ENCODE measurements around the gene HSD3B1.

Gene HSD3B1

GRCh38 chr1:119506941-119507340 lies at the start of gene HSD3B1:
Gene HSD3B1 (plus strand): TSS chr1:119507210. CDS start chr1:119507477, 267 bp downstream.
- DNase-seq (ENCODE audit: low spot score): no peak
- TF ChIP-seq CTCF (IDR thresholded peaks at IDR 0.05; ENCODE audit: extremely low read depth, missing control alignments): no peak

- TF ChIP-seq CTCF (IDR thresholded peaks at IDR 0.05; ENCODE audit: extremely low read depth, missing control alignments): no peak
- DNase-seq (ENCODE audit: low spot score): no peak
Observed at GRCh38 chr1:119462964-119463363, 44.0 kb upstream of the HSD3B1 start.

- DNase-seq (ENCODE audit: low spot score): no peak
- no peak for TF ChIP-seq CTCF (IDR thresholded peaks at IDR 0.05; ENCODE audit: extremely low read depth, missing control alignments)
Observed at GRCh38 chr1:119463569-119463968, 43.4 kb upstream of the HSD3B1 start.

- TF ChIP-seq CTCF (IDR thresholded peaks at IDR 0.05; ENCODE audit: extremely low read depth, missing control alignments): no peak
- DNase-seq (ENCODE audit: low spot score): no peak
Observed at GRCh38 chr1:119466445-119466844, 40.6 kb upstream of the HSD3B1 start.

GRCh38 chr1:119467219-119467618 lies 39.8 kb upstream of the HSD3B1 start:
- DNase-seq (ENCODE audit: low spot score): no peak

GRCh38 chr1:119467857-119468668 lies 38.9 kb upstream of the HSD3B1 start:
- TF ChIP-seq CTCF (IDR thresholded peaks at IDR 0.05; ENCODE audit: extremely low read depth, missing control alignments): no peak

More at GRCh38 chr1:119467219-119467618, 39.8 kb upstream of the HSD3B1 start:
- no peak for TF ChIP-seq CTCF (IDR thresholded peaks at IDR 0.05; ENCODE audit: extremely low read depth, missing control alignments)

GRCh38 chr1:119469741-119470140 lies 37.3 kb upstream of the HSD3B1 start:
- DNase-seq (ENCODE audit: low spot score): no peak
- no peak for TF ChIP-seq CTCF (IDR thresholded peaks at IDR 0.05; ENCODE audit: extremely low read depth, missing control alignments)

More at GRCh38 chr1:119467857-119468668, 38.9 kb upstream of the HSD3B1 start:
- DNase-seq (ENCODE audit: low spot score): no peak
